Measurements from ENCODE around the gene NEUROD6.

The NEUROD6 gene

GRCh38 chr7:31327071-31327470 lies 13.5 kb downstream of the NEUROD6 start:
- no peak for DNase-seq

GRCh38 chr7:31326416-31326815 lies 14.1 kb downstream of the NEUROD6 start:
- no peak for DNase-seq

GRCh38 chr7:31323101-31323500 lies 17.4 kb downstream of the NEUROD6 start:
- no peak for DNase-seq

GRCh38 chr7:31320675-31321074 lies 19.9 kb downstream of the NEUROD6 start:
- DNase-seq: no peak

GRCh38 chr7:31318313-31318712 lies 22.2 kb downstream of the NEUROD6 start:
- no peak for DNase-seq

- DNase-seq: no peak
These were observed 23.6 kb downstream of the NEUROD6 start for GRCh38 chr7:31316876-31317275.

GRCh38 chr7:31315758-31316157 lies 24.8 kb downstream of the NEUROD6 start:
- DNase-seq: no peak

- DNase-seq: no peak
These were observed 25.7 kb downstream of the NEUROD6 start for GRCh38 chr7:31314781-31315180.

- DNase-seq: no peak
These were observed 27.6 kb downstream of the NEUROD6 start for GRCh38 chr7:31312889-31313288.

GRCh38 chr7:31311552-31311951 lies 29.0 kb downstream of the NEUROD6 start:
- no peak for DNase-seq

GRCh38 chr7:31310321-31310935 lies 30.1 kb downstream of the NEUROD6 start:
- no peak for DNase-seq

GRCh38 chr7:31309407-31309806 lies 31.1 kb downstream of the NEUROD6 start:
- DNase-seq: no peak

- no peak for DNase-seq
These were observed 31.9 kb downstream of the NEUROD6 start for GRCh38 chr7:31308652-31309051.

GRCh38 chr7:31307972-31308371 lies 32.6 kb downstream of the NEUROD6 start:
- DNase-seq: no peak

- no peak for DNase-seq
These were observed 35.3 kb downstream of the NEUROD6 start for GRCh38 chr7:31305260-31305659.

GRCh38 chr7:31304446-31304845 lies 36.1 kb downstream of the NEUROD6 start:
- no peak for DNase-seq

- no peak for DNase-seq
These were observed 38.2 kb downstream of the NEUROD6 start for GRCh38 chr7:31302356-31302755.

- no peak for DNase-seq
These were observed 41.2 kb downstream of the NEUROD6 start for GRCh38 chr7:31299336-31299735.

GRCh38 chr7:31290601-31291000 lies 49.9 kb downstream of the NEUROD6 start:
- no peak for DNase-seq
